HG03060 (cell line): ENCODE results near the gene ANKS1B.
"Not testable (repeated sequence)": the region's sequence is repeated elsewhere in the genome, so short reads cannot be mapped to it uniquely, and the experiment has no call there.

ENCODE experiments used
- ATAC-seq: cut with Tn5 transposase; IDR thresholded peaks from one replicate; pipeline ENCODE4 v1.9.1; 2021; ENCODE audit warnings: low read depth, moderate number of reproducible peaks; ENCODE audit not compliant: unreplicated experiment

The ANKS1B gene

DNA sequence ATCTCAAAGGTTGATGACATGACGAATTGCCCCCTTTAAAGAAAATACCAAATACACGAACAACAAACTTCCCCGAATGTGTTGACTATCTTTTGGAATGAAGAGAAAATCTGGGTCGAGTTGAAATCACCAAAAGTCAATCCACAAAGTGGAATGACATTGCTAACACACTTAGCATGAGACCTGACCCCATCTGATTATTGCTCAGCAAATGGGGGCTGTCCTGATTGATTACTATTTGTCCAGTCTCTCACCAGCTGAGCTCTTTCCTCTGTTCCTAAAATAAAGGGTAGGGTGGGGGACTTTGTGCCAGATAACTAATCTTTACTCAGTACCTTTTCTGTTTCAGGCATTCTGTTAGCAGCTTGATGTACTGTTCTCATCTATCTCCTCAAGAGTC lies 1116.2 kb downstream of the ANKS1B start:
- no peak for ATAC-seq

DNA sequence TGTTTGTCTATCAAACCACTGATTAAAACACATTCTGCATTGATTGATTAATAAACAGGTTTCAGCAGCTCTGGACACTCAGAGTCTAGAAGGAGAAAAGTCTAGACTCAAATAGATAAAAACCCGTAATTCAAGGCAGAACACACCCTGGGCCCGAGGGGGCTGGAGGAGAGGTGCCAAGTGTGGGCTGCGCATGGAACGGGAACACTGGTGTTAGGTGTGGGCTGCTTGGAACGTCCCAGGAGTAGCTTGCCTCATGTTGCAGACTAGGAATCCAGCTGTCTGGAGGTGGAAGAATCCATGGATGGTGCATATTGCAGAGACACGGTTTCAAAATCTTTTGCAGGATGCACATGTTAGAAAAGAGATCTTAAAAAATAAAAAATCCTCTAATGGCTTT lies 1116.7 kb downstream of the ANKS1B start:
- no peak for ATAC-seq

DNA sequence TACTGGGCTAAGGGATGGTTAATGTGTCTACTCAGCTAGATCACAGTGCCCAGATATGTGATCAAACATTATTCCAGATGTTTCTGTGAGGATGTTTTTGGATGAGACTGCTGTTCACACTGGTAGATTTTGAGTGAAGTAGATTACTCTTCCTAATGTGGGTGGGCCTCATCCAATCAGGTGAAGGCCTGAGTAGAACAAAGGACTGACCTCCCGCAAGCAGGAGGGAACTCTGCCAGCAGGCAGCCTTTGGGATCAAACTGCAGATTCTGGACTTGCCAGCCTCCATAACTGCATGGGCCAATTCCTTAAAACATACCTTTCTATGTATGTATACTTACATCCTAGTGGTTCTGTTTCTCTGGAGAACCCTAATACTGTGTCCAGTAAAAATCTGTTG lies 1120.4 kb downstream of the ANKS1B start:
- ATAC-seq: no peak

DNA sequence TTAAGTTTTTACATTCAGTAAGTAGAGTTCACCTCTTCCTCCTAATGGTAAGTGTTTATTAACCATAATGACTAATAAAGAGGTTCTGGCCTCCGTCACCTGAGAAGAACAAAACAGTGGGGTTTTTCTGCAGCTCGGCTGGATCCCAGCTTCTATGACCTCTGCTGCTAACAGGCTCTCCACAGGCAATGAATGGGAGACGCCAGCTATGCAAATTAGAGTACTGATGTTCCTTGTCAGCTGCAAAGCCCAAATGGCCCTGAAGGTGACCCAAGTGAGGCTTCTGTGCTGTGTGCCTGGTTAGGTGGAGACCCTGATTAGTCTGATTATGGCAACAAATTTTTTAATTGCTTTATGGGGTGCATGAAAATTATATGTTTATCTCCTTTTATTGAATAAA lies 1121.6 kb downstream of the ANKS1B start:
- ATAC-seq: no peak

DNA sequence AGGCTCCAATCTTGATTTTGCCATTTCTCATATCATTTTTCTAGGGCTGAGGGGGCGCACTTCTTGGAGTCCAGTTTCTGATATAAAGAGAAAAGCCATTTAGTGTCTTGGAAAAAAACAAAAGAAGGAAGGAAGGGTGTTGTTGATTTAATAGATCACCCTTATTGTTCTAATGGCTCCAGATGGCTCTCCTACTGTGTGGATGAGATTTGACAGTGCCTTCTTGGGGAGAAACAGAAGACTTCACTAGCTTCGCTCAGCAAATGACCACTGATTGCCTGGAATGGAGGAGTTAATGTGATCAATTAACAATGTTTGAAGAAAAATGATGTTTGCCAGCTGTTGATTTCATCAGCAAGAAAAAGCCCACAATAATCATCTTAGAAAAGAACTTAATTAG lies 1123.5 kb downstream of the ANKS1B start:
- no peak for ATAC-seq

DNA sequence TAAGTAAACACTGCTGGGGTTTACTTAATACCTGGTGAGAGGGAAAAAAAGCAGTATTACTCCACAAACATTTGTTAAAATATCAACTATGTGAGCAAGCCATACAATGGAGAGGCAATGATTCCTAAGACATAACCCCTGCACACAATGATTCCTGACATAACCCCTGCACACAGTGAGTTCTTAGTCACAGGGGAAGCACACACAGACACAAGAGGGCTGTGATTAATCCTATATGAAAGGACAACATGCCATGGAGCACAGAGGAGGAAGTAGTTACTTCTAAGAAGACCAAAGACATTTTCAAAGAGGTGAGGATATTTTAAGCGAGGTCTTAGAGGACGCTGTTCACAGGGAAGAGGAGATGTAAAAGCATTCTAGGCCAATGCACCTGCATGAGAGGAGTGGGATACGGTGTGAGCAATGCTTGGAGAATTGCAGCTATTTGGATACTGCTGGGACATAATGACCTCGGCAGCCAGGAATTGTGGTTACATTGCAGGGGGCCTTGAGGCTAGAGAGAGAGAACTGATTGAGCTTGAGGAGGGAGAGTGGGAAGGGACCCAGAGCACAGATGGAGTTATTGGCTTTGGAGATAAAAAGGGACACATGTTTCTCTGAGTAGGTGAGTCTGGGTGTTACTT lies 1127.7 kb downstream of the ANKS1B start:
- no peak for ATAC-seq

DNA sequence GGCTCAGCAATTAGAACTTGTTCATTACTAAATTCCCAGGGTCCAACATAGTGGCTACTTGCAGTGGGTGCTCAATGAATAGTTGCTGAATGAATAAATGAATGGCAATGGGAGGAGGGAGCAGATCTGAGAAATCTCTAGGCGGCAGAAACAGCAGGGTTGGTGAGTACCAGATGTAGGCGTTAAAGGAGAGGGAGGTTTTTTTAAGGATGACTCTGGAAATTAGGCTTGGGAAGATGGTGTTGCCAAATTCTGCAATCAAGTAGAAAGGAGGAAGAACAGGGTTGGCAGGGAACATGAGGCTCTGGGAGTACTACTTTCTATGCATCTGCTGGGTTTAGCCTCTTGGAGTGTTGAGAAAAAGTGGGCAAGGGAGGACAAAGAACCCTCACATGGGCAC lies 1132.6 kb downstream of the ANKS1B start:
- no peak for ATAC-seq

DNA sequence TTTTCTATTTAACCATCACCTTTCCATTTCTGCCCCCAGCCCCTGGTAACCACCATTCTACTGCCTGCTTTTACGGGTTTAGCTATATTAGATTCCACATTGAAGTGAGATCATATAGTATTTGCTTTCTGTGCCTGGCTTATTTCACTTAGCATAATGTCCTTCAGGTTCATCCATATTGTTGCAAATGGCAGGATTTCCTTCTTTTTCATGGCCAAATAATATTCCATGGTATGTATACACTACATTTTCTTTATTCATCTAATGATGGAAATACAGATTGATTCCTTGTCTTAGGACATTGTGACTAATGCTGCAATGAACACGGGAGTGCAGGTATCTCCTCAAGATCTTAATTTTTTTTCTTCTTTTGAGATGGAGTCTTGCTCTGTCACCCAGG lies 1137.5 kb downstream of the ANKS1B start:
- ATAC-seq: no peak

DNA sequence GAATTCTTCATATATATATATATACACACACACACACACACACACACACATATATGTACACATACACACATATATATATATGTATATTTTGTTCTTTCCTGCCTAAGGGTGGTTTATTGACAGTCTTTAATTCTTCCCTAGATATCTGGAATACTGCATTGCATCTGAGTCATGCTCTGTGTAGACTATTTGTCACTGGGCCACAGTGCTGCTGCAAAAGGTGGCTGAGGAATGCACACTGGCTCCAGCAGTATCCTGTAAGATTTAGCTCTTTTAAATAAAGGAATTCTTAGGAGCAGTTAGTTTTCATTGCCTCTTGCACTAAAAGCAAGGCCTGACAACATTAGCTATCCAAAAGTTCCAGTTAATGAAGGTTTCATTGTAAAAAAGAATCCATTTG lies 1138.8 kb downstream of the ANKS1B start:
- ATAC-seq: no peak

DNA sequence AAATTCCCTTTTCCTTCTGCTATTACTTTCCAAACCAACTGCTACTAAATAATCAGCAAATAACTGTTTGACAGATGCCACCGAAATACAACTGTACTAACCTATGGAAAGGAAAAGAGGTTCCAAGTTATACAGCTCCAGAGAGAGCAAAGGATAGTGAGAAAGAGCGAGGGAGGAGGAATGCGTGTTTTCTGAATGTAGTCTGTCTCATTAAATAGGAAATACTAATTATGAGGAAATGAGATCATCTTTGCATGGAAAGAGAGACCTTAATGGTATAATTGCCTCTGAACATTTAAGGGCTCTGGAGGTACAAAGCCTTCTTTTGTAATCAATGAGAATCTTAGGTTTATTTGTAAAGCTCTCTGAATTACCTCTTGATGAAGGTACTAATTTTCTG lies 1144.4 kb downstream of the ANKS1B start:
- ATAC-seq: no peak

DNA sequence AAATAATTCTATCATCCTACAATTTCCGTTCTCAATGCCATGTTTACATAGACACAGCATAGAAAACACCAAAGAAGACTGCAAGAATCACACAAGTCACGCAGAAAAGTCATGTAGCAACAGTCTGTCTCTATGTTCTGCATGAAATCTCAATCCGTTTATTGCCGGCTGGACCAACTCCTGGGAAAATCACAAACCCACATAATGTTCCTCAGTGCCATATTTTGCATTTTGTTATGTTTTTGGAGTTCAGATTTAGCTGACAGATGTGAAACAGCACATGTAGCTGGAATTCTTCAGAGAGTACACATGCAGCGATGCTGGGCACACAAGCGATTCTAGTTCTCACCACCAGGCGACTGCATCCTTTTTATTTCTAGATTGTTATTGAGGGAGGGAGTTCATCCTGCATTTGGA lies 1146.5 kb downstream of the ANKS1B start:
- ATAC-seq: no peak

DNA sequence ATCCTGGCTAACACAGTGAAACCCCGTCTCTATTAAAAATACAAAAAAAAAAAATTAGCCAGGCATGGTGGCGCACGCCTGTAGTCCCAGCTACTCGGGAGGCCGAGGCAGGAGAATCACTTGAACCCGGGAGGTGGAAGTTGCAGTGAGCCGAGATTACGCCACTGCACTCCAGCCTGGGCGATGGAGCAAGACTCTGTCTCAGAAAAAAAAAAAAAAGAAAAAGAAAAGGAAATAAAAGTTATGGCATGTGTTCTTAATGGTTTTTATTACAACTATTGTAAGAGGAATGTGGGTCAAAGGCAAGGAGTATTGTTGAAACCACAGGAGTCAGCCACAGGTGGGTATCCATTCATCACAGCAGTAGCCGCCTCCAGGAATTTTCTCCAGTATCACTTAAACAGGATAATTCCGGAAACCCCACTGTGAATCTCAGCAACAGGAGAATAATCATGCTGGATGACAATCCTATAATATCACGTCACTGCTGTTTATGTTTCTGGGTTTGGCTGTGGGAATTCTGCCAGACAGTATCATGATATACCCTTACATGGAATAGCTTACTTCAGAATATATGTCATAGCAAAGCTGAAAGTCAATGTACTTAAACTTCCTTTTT lies 1147.5 kb downstream of the ANKS1B start:
- ATAC-seq: not testable (repeated sequence)

DNA sequence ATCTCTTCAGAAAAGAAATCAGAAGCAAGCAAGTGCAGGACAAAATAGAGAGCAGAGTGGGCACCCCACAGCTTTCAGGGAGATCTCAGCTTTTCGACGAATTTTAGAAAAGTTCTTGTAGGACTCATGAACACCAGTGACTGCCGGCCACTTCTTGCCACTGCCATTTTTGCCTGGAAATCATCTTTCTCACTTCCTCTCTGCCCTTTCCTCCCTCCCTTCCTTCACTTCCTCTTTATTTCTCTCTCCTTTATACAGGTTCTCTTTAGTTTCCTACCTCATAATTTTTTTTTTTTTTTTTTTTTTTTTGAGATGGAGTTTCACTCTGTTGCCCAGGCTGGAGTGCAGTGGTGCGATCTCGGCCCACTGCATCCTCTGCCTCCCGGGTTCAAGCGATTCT lies 1154.1 kb downstream of the ANKS1B start:
- no peak for ATAC-seq

DNA sequence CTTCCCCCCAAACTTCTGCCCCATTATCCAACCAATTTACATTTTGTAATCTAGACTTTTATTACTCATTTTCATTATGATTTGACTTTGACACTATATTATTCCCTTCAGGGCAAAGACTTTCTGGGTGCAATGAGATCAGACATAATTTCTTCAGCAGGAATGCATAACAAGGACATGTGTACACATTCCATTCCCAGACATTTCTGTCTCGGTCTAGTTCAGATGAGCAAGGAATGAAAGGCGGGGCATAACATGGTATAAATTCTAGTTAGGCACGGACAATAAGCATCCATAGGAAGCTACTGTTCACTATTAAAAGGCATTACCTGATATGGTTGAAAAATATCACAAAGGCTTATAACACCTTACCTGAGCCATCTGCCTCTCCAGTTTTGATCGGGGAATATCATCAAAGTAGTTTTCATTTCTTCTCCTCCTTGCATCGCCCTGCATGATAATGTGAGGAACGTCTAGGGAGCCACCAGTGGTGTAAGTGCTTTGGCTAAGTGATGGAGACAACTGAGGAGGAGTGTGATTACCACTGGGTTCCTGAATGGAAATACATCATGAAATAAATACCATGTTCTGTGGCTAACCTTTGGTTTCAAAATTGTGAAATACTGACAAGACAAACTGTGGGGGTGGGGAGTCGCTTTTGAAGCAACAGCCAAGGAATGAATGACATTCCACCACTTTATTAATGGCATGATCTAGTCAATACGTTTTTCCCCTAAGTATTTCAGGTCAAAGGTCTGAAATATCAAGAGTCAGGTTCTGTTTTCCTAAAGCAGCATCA lies 1155.7 kb downstream of the ANKS1B start:
- ATAC-seq: no peak

DNA sequence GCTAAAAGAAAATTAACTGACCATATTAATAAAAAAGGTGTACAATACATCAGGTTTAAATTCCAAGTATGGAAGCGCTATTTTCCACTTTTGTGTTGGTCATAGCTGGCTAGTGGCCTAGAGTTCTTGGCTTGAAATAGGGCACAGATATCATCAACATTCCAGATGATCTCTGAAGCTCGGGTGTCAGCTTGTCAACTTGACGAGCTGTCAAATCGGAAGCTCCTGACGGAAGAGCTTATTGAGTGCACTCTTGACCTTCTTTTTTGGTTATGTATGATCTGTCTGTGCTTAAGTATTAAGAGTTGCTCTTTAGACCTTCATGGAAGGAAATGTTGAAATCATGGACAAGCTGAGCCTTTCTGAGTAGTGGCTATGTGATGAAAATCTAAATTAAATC lies 1161.7 kb downstream of the ANKS1B start:
- ATAC-seq: no peak

DNA sequence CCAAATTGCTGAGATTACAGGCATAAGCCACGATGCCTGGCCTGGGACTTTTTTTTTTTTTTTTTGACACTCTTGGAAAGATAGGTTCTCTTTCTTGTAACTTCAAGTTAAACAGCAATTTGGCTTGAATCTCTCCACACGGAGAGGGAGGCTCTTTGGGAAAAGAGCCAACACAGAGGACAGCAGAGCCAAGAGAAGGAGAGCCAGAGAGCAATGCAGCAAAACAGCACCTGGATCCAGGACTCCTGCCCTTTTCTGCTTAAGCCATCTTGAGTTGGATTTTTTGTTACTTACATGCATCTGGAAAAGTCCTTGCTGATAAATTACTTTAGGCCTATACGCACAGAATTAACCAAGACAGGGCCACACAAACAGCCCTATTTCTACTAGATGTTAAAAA lies 1162.9 kb downstream of the ANKS1B start:
- no peak for ATAC-seq

DNA sequence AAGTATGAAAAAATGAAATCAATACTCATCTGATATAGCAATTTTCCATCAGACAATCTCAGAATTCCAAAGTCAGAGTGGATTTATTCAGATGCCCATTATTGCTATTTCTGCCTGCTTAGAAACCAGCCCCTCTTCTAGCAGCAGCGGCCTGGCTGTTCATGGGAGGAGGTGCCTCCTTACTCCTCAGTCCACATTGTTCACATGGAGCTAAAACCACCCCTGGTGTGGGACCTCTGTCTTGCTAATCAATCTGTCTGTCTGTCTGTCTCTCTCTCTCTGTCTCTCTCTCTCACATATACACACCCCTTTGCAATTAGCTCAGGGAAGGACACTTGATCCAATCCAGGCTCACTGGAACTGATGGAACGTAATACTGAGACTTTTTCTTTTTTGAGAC lies 1163.5 kb downstream of the ANKS1B start:
- ATAC-seq: no peak

DNA sequence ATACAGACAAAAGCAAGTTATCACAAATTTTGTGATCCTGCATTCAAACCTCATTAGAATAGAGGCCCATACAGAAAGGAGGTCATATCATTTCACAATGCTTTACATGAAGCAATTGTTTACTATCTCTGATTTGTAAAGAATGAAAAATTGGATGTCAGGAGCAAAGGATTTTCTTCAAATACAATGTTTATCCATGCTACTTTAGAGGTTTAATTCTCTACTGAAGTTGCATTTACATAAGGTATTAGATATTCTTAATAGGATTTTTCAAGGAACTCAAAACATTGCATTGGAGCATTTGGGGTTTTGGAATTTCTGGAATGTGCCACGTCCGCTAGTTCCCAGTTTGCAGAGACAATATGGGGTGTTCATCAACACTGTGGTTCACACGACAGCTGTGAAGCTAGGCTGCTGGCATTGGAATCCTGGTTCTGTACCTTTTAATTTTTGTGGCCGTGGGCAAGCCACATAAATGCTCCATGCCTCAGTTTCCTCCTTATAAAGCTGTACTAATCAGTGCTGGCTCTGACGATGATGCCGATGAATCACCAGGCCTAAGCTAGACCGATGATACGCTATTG lies 1164.8 kb downstream of the ANKS1B start:
- ATAC-seq: no peak

DNA sequence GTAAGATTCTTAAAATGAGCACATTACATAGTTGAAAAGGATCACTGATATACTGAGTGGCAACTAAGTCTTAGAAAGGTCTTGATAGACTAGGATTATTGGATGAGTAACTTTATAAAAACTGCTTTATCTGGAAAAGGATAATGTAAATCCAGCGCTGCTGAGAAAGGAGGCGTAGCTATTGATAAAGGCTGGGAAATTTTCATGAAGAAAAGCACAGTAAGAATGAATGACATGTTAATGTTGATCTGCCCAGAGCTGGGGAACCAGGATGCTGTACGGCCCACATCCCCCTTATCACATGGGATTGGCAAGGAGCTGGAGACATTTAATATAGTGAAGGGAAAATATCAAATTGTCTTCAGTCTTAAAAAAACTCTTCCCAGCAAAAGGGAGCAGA lies 1165.7 kb downstream of the ANKS1B start:
- no peak for ATAC-seq

DNA sequence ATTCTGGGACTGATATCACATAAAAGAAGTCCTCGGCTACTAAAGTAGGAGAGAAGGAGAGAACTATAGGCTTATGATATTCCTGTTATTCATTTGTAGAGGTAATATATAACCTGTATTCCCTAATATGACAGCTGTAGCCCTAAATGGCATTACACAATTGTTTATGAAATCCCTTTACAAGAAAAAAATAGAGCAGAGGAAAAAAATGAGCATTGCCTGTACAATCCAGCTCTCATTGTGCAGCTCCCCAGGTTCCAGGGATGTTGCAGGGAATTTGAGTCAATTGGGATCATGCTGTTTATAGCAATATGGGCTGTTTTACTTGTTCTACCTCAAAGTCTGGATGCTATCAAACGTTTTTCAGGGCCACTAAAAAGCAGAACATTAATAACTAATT lies 1166.5 kb downstream of the ANKS1B start:
- ATAC-seq: no peak

DNA sequence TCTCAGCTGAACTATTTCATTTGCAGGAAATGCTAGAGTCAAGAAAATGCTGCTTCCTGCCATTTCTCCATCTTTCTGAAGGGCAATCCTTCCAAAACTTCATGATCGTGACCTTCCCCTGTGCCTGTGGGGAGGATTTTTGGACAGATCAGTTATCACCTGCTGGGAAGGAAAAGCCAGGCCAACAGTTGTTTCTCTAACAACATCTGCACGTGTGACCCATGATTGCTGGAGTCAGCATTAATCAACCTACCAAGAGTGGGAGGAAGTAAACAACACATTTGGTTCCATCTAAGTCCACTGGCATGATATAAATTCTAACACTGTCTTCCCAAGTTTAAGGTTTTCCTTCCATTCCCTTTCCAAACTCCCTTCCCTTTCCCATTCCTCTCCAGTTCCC lies 1167.0 kb downstream of the ANKS1B start:
- no peak for ATAC-seq

DNA sequence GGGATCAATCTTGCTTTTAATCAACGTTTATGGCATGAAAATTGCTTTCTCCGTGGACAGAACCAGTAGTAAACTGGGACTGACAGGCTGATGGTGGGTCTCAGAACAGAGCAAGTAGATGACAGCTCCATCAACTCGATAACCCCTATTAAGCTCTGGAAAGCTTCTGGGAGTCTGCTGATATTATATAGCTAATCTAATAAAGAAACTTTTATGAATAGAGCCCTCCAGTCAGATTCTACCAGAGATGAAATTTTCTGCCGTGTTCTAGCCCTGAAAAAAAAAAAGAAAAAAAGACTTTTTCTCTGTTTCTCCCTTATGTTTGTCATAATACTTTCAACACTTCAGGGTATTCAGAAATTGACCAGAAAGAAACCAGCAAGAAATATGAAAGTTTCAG lies 1168.0 kb downstream of the ANKS1B start:
- ATAC-seq: no peak
